ENCODE data around the gene KATNAL1.

DNA sequence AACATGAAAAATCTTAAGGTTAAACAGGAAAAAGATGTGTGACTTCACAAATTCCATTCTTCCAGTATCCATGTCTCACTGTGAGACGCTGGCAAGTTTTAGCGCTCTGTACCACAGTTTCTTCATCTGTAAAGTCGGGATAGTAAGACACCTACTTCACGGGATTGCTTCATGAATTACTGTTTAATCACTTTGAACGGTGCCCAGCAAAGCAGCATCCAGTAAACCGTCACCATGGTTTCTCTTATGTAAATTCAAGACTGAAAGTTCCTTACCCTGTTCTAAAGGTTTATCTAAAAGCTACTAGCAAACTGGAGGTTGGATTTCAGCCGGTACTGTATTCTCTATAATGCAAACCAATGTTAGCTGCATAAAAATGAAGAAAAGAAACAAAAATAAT is 53.5 kb downstream of the KATNAL1 start:
- TF ChIP-seq, protein P1, sequence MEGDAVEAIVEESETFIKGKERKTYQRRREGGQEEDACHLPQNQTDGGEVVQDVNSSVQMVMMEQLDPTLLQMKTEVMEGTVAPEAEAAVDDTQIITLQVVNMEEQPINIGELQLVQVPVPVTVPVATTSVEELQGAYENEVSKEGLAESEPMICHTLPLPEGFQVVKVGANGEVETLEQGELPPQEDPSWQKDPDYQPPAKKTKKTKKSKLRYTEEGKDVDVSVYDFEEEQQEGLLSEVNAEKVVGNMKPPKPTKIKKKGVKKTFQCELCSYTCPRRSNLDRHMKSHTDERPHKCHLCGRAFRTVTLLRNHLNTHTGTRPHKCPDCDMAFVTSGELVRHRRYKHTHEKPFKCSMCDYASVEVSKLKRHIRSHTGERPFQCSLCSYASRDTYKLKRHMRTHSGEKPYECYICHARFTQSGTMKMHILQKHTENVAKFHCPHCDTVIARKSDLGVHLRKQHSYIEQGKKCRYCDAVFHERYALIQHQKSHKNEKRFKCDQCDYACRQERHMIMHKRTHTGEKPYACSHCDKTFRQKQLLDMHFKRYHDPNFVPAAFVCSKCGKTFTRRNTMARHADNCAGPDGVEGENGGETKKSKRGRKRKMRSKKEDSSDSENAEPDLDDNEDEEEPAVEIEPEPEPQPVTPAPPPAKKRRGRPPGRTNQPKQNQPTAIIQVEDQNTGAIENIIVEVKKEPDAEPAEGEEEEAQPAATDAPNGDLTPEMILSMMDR (IDR thresholded peaks at IDR 0.05; ENCODE audit: low read depth, low read length), result no peak
- no peak for TF ChIP-seq POLR2A (IDR thresholded peaks at IDR 0.05; ENCODE audit: extremely low read depth, insufficient read length)
